Nucleus accumbens (tissue), 56 donors: Measurements from ENCODE around the gene RAI2.

Source experiments
- DNase-seq, 56 donors: peaks; one replicate each; lab custom pipeline; 2025; lab: John Stamatoyannopoulos, UW

The RAI2 gene

DNA sequence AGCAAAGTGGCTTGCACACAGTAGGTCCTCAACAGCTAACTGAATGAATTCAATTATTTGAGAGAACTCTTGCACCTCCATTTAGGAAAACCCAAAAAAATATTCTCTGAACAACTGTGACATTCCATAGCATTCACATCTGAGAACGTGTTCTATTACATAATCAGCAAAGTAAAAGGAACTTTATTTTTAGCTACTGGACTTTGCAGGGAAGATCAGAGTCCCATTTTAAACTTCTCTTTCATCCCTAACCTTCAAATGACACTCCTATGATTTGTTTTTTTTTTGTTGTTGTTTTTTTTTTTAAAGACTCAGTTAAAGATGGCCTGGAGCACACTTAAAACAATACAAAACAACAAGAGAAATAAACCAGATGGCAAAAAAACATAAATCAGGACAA is 30.9 kb downstream of the RAI2 start:
- DNase-seq: no peak

DNA sequence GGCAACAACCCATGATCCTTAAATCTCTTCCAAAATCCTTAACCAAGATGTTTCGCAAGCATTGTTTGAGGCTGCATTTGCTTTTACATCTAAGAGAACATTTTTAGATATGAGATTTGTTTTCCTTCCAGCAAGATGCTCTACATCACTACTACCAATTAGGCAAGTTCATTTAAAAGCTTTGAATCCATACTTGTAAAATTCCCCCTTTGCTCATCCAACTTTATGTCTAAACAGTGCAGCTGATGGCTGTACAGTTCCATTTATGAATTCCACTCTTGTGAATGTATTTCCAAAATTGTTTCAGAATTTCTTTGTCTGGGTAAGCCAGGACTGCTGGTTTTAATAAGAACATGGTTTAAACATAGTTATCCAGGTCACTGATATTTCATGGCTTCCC is 31.5 kb downstream of the RAI2 start:
- DNase-seq: no peak

DNA sequence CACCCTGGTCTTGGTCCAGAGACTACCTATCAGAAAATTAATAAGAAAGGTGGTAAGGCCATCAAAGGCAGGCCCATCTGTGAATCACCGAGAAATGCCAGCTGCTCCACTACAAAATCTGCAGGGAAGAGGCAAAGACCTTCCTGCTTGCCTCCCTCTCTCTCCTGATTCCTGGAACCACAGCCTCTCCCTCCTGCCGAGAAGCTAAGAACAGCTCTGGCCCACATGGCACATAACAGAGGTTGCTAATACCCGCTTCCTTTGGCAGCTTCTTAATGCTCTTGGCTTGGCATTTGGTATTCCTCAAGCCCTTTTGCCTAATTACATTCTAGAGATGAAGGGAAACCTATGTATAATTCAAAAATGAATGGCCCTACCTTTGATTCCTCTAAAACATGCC is 32.9 kb downstream of the RAI2 start:
- DNase-seq: peak in 2 of 56 donors; percentile 1 to 3

DNA sequence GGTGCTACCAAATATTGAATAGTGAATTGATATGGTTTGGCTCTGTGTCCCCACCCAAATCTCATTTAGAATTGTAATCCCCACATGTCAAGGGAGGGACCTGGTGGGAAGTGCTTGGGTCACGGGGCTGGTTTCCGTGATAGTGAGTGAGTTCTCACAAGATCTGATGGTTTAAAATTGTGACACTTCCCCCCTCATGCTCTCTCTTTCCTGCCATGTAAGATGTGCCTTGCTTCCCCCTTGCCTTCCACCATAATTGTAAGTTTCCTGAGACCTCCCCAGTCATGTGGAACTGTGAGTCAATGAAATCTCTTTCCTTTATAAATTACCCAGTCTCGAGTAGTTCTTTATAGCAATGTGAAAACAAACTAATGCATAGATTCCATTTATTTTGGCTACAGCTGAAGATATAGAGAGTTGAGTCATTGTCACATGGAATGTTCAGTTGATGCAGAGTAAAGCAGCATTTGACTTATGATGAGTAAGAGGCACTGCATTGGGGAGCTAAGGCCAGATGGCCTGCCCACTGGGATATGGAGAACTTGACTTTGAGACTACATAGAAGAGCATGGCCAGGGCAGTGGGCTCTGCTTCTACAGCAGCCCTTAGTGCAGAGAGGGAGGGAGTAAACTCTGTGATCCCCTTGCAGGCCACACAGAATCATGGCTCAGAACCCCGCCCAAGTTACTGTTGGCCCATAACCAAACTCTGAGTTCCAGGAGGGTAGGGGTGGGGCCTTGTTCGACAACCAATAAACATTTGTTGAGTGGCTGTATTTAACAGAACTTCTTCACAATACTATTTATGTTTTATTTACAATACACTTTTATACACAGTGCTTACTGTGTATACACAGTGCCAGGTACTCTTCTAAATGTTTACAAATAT is 34.2 kb downstream of the RAI2 start:
- no peak for DNase-seq

DNA sequence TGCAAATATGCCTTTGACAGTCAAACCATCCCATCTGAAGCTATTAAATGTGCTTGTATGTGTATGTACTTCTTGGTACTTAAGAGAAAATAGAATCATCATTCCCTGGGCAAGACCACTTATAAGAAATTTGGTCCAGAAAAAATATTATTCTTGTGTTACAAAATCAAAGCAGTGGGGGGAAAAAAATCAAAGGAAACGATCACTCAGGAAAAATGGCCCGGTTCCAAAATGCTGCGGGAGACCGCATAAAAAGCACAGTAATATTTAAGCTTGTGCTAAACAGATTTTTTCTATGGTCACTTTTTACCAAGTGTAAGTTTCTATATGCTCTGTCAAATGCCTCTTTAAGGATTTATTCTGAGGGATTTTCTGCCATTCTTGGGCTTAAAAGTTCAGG is 36.1 kb downstream of the RAI2 start:
- no peak for DNase-seq

DNA sequence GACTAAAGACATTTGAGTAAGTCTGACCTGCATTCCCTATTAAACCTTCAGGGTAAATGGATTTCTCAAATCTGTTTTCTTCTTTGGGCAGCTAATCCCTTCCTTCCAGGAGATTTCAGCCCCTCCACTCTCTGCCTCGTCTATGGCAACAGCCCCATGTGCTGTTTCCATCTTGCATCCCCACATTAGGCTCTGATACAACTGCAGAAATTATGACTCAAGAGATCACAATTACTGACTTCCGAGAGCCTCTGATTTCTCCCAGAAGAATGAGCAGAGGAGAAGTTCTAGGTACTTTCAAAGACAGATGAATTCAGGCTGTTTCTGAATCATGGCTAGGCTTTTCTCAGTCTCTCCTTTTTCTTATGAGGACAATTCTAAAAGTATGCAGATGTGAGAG is 38.7 kb downstream of the RAI2 start:
- DNase-seq: no peak

DNA sequence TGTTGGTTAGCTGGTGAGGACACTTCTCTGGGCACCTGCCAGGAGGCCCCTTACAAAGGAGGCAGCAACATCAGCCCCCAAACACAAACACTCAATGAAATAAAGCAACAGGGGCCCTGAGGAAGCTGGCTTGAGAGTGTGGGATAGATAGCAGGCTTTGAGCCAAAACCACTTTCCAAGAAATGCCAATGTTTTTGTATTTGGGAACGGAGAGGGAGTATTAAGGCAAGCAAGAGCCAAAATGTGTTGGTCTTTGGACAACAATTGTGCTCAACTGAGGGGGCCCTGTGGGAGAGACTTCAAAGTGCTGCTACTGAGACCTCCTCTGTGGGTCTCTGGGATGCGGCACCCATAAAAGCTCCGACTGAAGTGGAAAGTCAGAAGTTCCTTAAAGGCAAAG is 41.0 kb downstream of the RAI2 start:
- DNase-seq: no peak

DNA sequence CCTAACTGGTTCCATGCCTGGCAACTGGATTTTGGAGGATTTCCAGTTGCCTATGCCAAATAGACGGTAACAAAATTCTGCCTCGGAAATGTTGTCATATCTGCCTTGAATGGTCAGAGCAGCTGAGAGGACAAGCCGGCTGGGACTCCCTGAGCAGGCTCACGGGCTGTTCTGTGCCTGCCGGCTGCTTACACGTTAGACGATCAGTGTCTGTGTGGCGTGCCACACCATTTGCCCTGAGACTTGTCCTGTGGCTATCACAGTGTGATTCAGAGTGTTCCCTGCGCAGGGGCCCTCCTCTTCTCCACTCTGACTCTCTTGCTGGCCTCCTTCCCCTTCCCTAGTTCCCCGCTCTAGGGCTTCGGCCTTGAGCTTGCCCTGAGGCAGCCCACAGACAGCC is 42.4 kb downstream of the RAI2 start:
- DNase-seq: no peak

DNA sequence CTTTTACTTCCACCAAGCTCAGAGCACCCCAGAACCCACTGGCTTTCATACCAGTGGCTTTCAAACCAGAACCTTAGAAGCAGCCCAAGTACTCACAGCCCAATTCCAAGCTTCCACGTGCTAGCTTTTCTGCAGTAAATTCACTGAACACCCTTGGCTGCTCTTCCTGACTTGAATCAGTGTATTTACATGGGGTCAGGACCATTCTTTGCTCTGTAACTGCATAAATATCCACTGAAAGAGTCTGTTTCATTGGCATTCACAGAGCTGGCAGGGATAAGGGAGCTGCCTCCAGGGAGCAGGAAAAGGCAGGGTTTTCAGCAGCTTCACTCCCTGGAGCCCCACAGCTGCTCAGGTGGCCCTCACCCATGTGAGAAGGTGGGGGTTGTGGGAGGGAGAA is 43.8 kb downstream of the RAI2 start:
- DNase-seq: no peak

DNA sequence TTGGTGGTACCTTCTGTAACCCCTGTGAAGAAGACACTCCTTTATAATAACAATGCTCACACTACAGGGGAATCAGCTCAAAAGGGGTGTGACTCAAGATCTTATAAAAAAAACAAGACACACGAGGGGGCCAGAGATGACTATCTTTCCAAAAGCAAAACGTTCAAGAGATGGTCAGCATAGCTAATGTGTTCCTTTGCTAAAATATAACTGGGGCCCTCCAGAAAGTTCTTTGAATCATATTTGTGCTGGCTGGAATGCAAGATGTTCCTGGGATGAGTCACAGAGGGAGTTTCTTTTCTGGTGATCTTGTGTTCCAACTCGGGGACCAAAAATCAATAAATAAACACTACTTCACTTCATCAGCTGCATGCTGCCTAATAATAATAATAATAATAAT is 46.5 kb downstream of the RAI2 start:
- no peak for DNase-seq

DNA sequence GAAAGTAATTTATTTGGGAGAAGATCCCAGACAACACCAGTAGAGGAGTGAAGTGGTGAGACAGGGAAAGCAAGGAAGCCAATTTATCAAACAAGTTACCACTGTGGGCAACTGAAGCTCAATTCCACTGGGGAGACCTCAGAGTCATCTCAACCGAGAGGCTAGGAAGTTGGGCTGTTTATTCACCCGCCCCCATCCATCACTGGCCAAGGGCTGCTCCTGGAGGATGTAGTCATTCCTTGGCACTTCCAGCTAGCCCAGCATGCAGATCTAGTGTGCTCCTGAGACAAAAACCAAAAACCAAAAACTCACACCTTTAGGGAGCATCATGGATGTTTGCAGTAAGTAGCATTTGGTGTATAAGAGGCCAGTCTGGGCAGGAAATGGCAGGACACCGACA is 47.0 kb downstream of the RAI2 start:
- no peak for DNase-seq

DNA sequence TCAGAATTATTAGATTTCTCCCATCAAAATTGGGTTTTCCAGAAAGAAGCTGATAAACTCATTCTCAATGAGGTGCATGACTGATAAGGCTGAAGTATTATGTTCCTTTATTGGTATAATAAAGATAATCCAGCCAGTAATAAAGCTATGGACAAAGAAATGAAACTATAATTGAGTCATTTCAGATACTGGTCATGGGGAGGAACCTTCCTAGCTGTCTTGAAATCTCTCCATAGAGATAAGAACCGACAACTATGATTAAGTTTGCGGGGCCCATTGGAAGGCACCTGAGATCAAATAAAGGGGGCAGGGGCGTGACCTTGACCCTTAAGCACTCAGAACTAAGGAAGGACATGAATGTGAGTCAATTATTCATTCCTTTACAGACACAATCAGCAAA is 47.8 kb downstream of the RAI2 start:
- no peak for DNase-seq

DNA sequence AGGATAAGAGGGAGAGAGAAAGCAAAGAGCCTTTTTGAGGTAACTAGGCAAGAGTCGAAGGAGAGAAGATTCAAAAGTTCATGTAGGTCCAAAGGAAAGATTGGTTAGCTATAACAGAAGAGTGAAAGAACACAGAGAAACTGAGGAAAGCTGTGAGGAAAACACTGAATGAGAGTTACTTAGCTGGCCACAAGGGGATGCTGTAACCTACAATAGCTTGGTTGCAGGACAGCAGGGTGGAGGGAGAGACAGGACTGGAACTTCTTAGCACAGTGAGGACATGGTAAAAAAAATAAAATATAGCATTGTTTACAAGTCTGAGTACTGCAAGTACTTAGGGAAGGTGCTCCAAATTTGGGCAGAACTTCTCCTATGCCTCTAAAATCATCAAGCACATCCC is 48.3 kb downstream of the RAI2 start:
- DNase-seq: no peak

DNA sequence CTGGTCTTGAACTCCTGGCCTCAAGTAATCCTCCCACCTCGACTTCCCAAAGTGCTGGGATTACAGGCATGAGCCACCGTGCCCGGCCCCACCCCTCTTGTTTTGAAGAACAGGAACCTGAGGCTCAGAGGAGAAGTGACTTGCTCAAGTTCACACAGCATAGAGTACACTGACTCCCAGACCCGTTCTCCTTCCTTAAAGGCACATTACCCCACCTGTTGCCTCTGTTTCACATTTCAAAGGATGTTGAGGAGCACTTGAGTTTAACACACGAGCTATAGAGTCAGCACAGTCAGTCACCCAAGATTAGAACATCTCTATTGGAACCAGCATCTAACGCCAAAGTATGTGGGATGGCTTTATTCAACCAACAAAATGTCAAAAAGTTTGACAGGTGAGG is 51.1 kb downstream of the RAI2 start:
- no peak for DNase-seq

DNA sequence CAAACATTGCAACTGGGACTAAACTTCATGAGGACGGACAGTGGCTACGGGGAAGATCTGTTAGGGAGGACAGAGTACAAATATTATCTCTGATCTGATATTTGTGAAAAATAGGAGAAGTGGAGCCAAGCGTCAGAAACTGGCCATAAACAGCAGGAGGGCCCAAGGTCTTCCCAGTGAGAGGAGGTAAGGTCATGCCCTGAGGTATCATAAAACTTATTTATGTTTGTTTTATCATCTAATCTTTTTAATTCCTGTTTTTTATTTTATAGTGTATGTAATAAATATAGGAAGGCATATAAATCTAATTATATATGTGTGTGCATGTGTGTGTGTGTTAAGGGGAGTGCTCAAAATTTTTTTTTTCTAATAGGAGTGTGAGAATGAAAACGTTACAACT is 51.8 kb downstream of the RAI2 start:
- no peak for DNase-seq

DNA sequence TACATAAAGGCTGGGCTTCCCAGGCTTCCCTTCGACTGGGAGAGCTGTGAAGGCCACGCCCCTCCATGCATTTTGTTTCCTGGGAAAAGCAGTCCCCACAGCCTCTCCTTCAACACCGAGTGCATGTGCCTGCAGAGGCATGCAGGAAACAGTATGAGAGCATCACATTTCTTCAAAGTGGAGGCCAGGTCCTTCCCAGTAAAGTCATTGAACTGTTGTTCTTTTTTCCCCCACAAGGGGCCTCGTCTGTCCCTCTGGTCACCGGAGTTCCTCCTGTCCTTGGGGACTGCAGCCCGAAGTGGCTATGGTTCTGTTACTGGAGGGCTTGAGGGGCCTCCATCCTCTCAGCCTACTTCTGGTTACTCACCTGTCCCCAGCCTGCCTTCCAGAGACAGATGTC is 56.0 kb downstream of the RAI2 start:
- no peak for DNase-seq

DNA sequence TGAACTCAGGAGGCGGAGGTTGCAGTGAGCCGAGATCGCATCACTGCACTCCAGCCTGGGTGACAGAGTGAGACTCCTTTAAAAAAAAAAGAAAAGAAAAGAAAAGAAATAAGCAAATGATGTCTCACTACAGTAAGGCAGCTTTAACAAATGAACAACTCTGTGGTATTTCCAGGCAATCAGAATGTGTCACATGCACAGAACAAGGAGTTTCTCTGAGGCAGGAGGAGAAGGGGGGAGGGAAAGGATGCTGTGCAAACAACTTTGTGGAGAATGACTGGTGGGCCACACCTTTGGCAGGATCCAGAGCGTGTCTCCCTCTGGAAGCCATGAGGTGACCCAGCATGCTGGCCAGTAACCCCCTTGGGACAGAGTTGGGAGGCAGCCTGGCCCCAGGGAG is 57.6 kb downstream of the RAI2 start:
- DNase-seq: peak in 1 of 56 donors; percentile 4

DNA sequence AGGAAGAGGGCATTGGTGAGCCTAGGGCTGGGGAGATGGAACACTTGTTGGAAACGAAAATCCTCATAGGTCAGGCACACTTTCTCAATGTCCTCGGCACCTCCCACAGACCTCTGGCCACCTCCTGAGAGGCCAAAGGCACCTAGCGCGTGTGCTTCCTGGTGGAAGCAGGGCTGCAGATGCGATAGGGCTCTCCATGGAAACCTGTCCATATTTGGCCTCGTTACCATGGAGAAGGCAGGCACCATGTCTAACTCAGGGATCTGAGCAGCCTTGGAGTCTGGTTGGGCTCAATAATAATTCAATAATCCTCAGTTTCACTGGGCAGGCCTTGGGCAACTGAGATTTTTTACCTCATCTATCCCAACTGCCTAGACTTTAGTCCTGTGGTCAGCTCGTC is 58.3 kb downstream of the RAI2 start:
- no peak for DNase-seq

DNA sequence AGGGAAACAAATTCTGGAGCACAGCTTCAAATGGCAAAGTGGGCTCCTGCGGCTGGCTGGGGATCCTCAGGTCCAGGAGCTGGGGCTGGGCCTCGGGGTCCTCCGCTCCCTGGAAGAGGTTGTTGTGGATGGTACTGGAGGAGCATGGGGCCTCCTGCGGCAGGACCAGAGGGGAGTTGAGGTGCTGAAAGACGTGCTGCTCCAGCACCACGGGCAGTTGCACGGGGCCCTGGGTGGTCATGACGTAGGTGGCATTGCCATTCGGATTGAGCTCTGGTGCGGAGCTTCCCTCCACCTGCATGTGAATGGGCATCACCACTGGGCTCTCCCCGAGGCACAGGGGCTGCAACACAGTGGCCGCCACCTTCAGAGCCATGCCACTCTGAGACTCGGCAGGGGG is 59.7 kb downstream of the RAI2 start:
- no peak for DNase-seq

DNA sequence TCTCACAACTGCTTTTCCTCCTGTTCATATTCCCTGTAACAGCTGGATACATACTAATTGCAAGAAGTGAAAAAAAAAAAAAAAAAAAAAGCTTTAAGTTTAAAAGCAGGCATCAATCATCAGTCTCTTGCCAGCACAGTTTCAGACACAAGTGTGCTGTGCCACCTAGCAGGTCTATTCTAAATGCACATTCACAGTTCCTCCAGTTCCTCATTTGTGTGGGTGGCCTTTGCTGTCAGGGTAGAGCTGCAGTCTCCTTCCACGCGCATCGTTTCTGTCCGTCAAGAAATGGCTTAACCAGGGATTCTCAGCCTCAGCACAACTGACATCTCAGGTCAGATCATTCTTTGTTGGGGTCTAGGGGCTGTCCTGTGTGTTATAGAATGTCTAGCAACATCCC is 62.2 kb downstream of the RAI2 start:
- peak in 4 of 56 donors; percentile 1 to 4 (median 4) for DNase-seq

DNA sequence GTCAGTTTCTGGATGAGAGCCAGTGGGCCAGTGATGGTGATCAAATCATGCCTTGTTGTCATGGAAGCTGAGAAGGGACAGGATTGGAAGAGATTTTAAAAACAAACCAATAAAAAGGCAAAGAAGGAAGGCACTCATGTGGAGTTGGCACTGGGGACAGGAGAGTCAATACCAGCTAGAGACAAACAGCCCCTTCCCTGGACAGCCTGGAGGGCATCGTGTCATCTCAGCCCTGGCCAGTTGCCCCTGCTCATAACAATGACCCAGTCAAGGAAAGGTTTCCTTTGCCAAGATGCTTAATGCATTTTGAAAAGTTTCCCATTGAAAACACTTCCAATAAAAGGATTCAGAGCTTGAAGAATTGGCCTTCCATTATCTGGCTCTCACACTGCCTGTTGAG is 68.3 kb downstream of the RAI2 start:
- DNase-seq: peak in 9 of 56 donors; percentile 1 to 26 (median 2)

DNA sequence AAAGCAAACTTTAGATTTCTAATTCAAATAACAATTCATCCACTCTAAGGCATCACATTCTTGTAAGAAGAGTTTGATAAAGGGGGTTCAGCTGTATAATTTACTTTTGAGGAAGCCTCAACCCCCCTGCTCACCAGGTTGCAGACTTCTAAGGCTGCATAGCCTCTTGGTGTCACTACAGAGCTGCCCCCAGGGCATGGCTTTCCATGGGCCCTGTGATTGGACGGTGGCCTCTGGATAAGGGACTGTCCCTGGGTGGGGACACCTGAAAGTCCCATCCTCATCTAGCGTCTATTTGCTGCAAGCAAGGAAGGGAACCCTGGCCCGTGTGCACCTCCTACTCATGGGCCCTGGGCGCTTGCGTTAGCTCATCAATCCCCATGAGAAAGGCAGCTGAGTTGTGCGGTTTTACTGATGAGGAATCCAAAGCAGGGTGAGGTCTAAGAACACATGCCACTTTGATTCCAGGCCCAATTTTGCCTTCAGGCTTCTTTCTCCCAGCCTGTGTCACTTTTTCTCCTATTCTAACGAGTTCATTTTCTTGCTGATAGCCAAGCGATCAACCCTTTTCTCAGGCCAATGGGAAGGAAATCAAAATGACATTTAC is 72.0 kb downstream of the RAI2 start:
- DNase-seq: no peak
